Measurements from ENCODE around the gene WNT3A. TPM values are rescaled to one million over a fixed set of nuclear protein-coding genes. Genes with fewer than 3 reads are reported as not detected.

Gene WNT3A
- total and polyA plus RNA-seq, 9 of the 15 experiments (the other 6 are each of a cell fraction or from before 2014, with no cell fraction given) = not detected

DNA sequence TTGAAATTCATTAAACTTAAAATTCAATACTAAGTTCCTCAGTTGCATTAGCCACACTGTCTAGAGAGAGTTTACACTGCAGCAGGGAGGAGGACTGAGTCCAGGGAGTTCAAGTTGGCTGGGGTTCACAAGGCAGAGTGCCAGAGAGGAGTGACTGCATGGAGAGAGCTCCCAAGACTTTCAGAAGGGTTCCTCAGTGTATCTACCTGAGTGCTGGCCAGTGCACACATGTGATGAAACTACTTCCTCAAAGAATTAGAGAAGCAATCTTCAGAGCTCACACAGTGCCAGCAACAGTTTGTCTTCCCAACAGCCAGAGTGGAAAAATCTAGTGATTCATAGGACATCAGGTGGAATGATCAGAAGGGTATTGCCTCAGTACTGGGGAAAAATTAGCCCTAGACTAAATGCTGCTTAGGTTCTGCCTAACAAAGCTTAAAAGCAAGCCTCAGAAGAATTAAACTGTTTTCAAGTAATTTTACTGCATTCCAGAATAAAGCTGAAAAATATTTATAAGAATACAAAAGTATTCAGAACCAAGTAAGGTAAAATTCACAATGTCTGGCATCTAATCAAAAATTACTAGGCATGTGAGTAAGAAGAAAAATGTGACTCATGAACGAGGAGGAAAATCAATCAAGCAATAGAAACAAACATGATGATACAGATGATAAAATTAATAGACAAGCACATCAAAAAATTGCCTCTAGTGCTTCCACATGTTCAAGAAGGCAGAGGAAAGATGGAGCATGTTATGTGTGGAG is 10.4 kb upstream of the WNT3A start:
- Histone ChIP-seq H3K27ac (ENCODE audit: extremely low read depth, low read depth, low read length) (no peak overlapping the region), H4K20me1 (replicated peaks; ENCODE audit: control insufficient read depth, insufficient read depth, low read length) (no peaks in the 10 kb centered on the region), H3K27me3 (ENCODE audit: control insufficient read depth in 2 of 2, insufficient read depth in 2 of 2, low read length in 2 of 2) (peaks cover 5 to 30% of the 10 kb centered on the region in 2 experiments; a peak in 4 of 5 replicates), H3K9me1 (ENCODE audit: control insufficient read depth, insufficient read depth, low read length) (no peaks in the 10 kb centered on the region), H3K9me3 (replicated peaks; ENCODE audit: control insufficient read depth, insufficient read depth, low read depth, low read length) (peaks cover 3% of the 10 kb centered on the region; the same call in 1 of the 2 replicates), H3K9ac (ENCODE audit: insufficient read depth in 1 of 2, low read depth in 2 of 2, low read length in 2 of 2) (no peak overlapping the region), H3K4me3 (no peak overlapping the region), H2AFZ (ENCODE audit: low read depth, low read length) (no peak overlapping the region), H3K36me3 (ENCODE audit: control insufficient read depth, insufficient read depth, low read length) (no peaks in the 10 kb centered on the region), H3K4me2 (ENCODE audit: insufficient read depth, low read length) (no peak overlapping the region), H3K4me1 (replicated peaks in 1 of 2; ENCODE audit: control insufficient read depth in 2 of 2, insufficient read depth in 2 of 2, low read length in 2 of 2) (no peaks in the 10 kb centered on the region; a peak in 1 of 5 replicates), H3K79me2 (ENCODE audit: control insufficient read depth, insufficient read depth, low read length) (no peaks in the 10 kb centered on the region)
- intact Hi-C loops (cut with micrococcal nuclease) = loop anchor here (5.0 kb wide), 1 partner anchor 521 kb away; no protein-coding TSS in a partner anchor
- no peak for FAIRE-seq
- TF ChIP-seq FOXO4 (CRISPR knock-in tag; IDR thresholded peaks at IDR 0.05) = no peak
- TF ChIP-seq E2F5 (CRISPR knock-in tag; IDR thresholded peaks at IDR 0.05) = no peak
- no TSS peak for BruUV-seq (replicated peaks)
- no peak for ATAC-seq
- ChIA-PET CTCF (ENCODE audit: low intra/inter-chr PET ratio) (no interaction called here), POLR2A (no interaction called here)
- 9% methylated on average over 1 of the region's 1 CpG for WGBS (ENCODE audit: insufficient coverage, low coverage, missing lambda C conversion rate)
- in situ Hi-C loops (cut with MboI) = no loop called here
- no peak for DNase-seq (ENCODE audit: extremely low read depth in 1 of 4, low spot score in 3 of 4)
